Stomach smooth muscle (tissue), 2 donors: Measurements from ENCODE around the gene ACTL10.
"Not testable (repeated sequence)": the region's sequence is repeated elsewhere in the genome, so short reads cannot be mapped to it uniquely, and the experiment has no call there.

Experiments
- H3K27ac ChIP-seq: one replicate; pipeline ENCODE4 v1.7.0; 2013; ENCODE audit warnings: mild to moderate bottlenecking, low read length, inconsistent platforms
- H3K27me3 ChIP-seq, 2 donors: one replicate each; pipeline ENCODE4 v1.7.0; 2013; ENCODE audit warnings: low read length in 2 of 2; ENCODE audit not compliant: insufficient read depth in 2 of 2, control insufficient read depth in 1 of 2
- H3K36me3 ChIP-seq, 2 donors: one replicate each; pipeline ENCODE4 v1.7.0; 2013; ENCODE audit warnings: low read length in 2 of 2; ENCODE audit not compliant: control insufficient read depth in 2 of 2, insufficient read depth in 2 of 2
- H3K4me1 ChIP-seq: one replicate; pipeline ENCODE4 v1.7.0; 2013; ENCODE audit warnings: low read length; ENCODE audit not compliant: control insufficient read depth, insufficient read depth
- H3K4me3 ChIP-seq, 2 donors: one replicate each; pipeline ENCODE4 v1.7.0; 2013; ENCODE audit warnings: low read length in 2 of 2
- H3K9ac ChIP-seq, 2 donors: one replicate each; pipeline ENCODE4 v1.7.0; 2013; ENCODE audit warnings: low read length in 2 of 2, mild to moderate bottlenecking in 1 of 2
- H3K9me3 ChIP-seq, 2 donors: one replicate each; pipeline ENCODE4 v1.7.0; 2013; ENCODE audit warnings: low read length in 2 of 2; ENCODE audit not compliant: control insufficient read depth in 2 of 2
- donor health status: healthy.
- donor health status: Pancreatic carcinoma.

ACTL10 gene

GRCh38 chr20:33700696-33701441 lies 34.1 kb downstream of the ACTL10 start:
- peaks cover 23% of the 10 kb centered on the region for H3K4me1 ChIP-seq
- not testable (repeated sequence) for H3K27me3 ChIP-seq, H3K36me3 ChIP-seq, H3K27ac ChIP-seq, H3K9ac ChIP-seq, H3K9me3 ChIP-seq, H3K4me3 ChIP-seq

DNA sequence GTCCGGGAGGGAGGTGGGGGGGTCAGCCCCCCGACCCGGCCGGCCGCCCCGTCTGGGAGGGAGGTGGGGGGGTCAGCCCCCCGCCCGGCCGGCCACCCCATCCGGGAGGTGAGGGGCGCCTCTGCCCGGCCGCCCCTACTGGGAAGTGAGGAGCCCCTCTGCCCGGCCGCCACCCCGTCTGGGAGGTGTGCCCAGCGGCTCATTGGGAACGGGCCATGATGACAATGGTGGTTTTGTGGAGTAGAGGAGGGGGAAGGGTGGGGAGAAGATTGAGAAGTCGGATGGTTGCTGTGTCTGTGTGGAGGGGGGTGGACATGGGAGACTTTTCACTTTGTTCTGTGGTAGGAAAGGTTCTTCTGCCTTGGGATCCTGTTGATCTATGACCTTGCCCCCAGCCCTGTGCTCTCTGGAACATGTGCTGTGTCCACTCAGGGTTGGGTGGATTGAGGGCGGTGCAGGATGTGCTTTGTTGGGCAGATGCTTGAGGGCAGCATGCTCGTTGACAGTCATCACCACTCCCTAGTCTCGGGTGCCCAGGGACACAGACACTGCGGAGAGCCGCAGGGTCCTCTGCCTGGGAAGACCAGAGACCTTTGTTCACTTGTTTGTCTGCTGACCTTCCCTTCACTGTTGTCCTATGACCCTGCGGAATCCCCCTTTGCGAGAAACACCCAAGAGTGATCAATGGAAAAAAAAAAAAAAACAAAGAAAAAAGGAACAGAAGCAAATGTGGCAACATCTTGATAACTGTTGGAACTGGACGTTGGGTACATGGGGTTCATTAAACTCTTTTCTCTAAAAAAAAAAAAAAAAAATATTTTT lies 35.1 kb downstream of the ACTL10 start:
- no peak overlapping the region for H3K27ac ChIP-seq
- no peak overlapping the region for H3K9ac ChIP-seq
- no peaks in the 10 kb centered on the region for H3K9me3 ChIP-seq
- no peaks in the 10 kb centered on the region for H3K36me3 ChIP-seq
- H3K4me3 ChIP-seq: no peak overlapping the region
- H3K4me1 ChIP-seq: peaks cover 17% of the 10 kb centered on the region
- no peaks in the 10 kb centered on the region for H3K27me3 ChIP-seq

GRCh38 chr20:33702861-33703260 lies 36.1 kb downstream of the ACTL10 start:
- no peaks in the 10 kb centered on the region for H3K9me3 ChIP-seq
- peak overlapping the region in 1 of 2 donors; percentile 13 for H3K9ac ChIP-seq
- no peaks in the 10 kb centered on the region for H3K27me3 ChIP-seq
- H3K4me3 ChIP-seq: no peak overlapping the region
- H3K27ac ChIP-seq: no peak overlapping the region
- peaks cover 7 to 9% of the 10 kb centered on the region in 2 donors for H3K36me3 ChIP-seq
- H3K4me1 ChIP-seq: peaks cover 7% of the 10 kb centered on the region

GRCh38 chr20:33703498-33704137 lies 36.9 kb downstream of the ACTL10 start:
- peaks cover 7% of the 10 kb centered on the region for H3K4me1 ChIP-seq
- no peak overlapping the region for H3K4me3 ChIP-seq
- H3K27me3 ChIP-seq: no peaks in the 10 kb centered on the region
- no peak overlapping the region for H3K27ac ChIP-seq
- no peaks in the 10 kb centered on the region for H3K9me3 ChIP-seq
- H3K9ac ChIP-seq: no peak overlapping the region
- H3K36me3 ChIP-seq: peaks cover 7 to 9% of the 10 kb centered on the region in 2 donors

- peaks cover 7 to 9% of the 10 kb centered on the region in 2 donors for H3K36me3 ChIP-seq
- H3K4me3 ChIP-seq: no peak overlapping the region
- H3K27ac ChIP-seq: no peak overlapping the region
- H3K27me3 ChIP-seq: no peaks in the 10 kb centered on the region
- peaks cover 7% of the 10 kb centered on the region for H3K4me1 ChIP-seq
- no peaks in the 10 kb centered on the region for H3K9me3 ChIP-seq
- no peak overlapping the region for H3K9ac ChIP-seq
Measured at GRCh38 chr20:33704197-33704924, 37.6 kb downstream of the ACTL10 start.

DNA sequence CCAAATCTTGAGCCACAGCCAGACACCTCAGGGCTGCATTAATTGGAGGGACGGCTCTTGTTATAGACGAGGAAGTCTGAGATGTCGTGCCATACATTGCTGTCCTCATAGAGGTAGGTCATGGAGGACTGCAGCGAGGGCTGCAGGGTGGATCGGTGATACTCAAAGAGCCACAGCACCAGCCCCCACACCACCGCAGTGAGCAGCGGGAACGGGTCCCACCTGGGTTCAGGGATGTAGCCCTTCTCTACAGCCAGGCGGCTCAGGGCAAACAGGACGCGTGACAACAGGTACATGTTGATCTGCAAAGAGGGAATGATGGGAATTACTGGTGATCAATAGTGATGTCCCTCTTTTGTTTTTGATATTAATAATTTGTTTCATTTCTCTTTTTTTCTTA lies 40.9 kb downstream of the ACTL10 start:
- H3K9me3 ChIP-seq: no peaks in the 10 kb centered on the region
- H3K27ac ChIP-seq: no peak overlapping the region
- H3K4me1 ChIP-seq: peaks cover 7% of the 10 kb centered on the region
- no peaks in the 10 kb centered on the region for H3K27me3 ChIP-seq
- no peak overlapping the region for H3K4me3 ChIP-seq
- H3K36me3 ChIP-seq: peaks cover 17 to 23% of the 10 kb centered on the region in 2 donors
- H3K9ac ChIP-seq: no peak overlapping the region

DNA sequence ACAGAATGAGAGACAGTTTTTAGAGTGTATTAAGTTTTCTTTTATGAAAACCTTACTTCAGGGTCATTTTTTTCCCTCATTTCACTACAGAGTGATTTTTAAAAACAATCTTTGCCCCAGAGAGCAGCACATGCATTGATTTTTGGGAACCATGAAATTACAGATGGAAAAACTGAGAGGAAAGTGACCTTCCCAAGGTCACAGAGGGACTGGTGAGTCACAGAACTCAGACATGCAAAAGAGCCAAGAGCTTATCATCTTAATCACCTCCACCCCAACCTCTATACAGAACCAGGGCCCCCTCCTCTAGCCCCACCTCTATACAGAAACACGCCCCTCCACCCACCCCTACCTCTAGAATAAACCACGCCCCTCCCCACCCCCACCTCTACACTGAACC lies 42.7 kb downstream of the ACTL10 start:
- Histone ChIP-seq H3K27me3 (no peaks in the 10 kb centered on the region), H3K9me3 (no peaks in the 10 kb centered on the region), H3K9ac (no peak overlapping the region), H3K4me3 (no peak overlapping the region), H3K36me3 (peaks cover 27 to 35% of the 10 kb centered on the region in 2 donors), H3K27ac (no peak overlapping the region), H3K4me1 (no peaks in the 10 kb centered on the region)

DNA sequence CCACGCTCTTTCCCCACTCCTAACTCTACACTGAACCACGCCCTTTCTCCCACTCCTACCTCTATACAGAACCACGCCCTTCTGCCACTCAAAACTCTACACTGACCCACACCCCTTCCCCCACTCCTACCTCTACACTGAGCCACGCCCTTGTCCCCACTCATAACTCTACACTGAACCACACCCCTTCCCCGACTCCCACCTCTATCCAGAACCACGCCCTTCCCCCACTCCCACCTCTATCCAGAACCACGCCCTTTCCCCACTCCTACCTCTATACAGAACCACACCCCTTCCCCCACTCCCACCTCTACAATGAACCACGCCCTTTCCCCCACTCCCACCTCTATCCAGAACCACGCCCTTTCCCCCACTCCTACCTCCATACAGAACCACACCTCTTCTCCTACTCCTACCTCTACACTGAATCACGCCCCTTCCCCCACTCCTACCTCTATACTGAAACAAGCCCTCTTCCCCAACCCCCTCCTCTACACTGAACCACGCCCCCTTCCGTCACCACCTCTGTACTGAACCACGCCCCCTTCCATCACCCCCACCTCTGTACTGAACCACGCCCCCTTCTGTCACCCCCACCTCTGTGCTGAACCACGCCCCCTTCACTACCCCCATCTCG lies 43.3 kb downstream of the ACTL10 start:
- H3K27ac ChIP-seq: no peak overlapping the region
- H3K9me3 ChIP-seq: no peaks in the 10 kb centered on the region
- no peaks in the 10 kb centered on the region for H3K4me1 ChIP-seq
- no peak overlapping the region for H3K4me3 ChIP-seq
- no peak overlapping the region for H3K9ac ChIP-seq
- H3K27me3 ChIP-seq: no peaks in the 10 kb centered on the region
- H3K36me3 ChIP-seq: peaks cover 27 to 38% of the 10 kb centered on the region in 2 donors

- Histone ChIP-seq H3K4me3 (no peak overlapping the region), H3K9ac (no peak overlapping the region), H3K36me3 (peaks cover 27 to 38% of the 10 kb centered on the region in 2 donors)
Measured at GRCh38 chr20:33710681-33711445, 44.1 kb downstream of the ACTL10 start.

More at GRCh38 chr20:33710681-33711445, 44.1 kb downstream of the ACTL10 start:
- Histone ChIP-seq H3K27me3 (no peaks in the 10 kb centered on the region), H3K9me3 (no peaks in the 10 kb centered on the region), H3K4me1 (no peaks in the 10 kb centered on the region), H3K27ac (no peak overlapping the region)
